ENCODE data around the gene IWS1.

- TF ChIP-seq CTCF (IDR thresholded peaks at IDR 0.05; ENCODE audit: insufficient read depth, low read length, poor library complexity, severe bottlenecking) = no peak
- TF ChIP-seq EZH2phosphoT487 (conservative IDR thresholded peaks at IDR 0.05; ENCODE audit: low read length) = no peak
These were observed 61.0 kb downstream of the IWS1 start for GRCh38 chr2:127465258-127465657.
